Fibroblast of lung (primary cell): ENCODE data around the gene DPH7.

ENCODE experiments used
- EZH2 ChIP-seq: IDR thresholded peaks from 2 replicates; pipeline ENCODE4 v1.5.1; 2012; ENCODE audit warnings: low read length, control low read depth, mild to moderate bottlenecking; ENCODE audit errors: missing control alignments
- TF ChIP-seq, protein P1 (sequence below), 2 donors: IDR thresholded peaks in 1 of 2; conservative IDR thresholded peaks in 1 of 2; 1 replicate in 1 of 2; 2 replicates in 1 of 2; pipeline ENCODE4 v1.5.1; 2011 to 2012; ENCODE audit warnings: low read length in 2 of 2, control low read depth in 1 of 2, inconsistent platforms in 1 of 2, low read depth in 1 of 2, mild to moderate bottlenecking in 1 of 2

- TF ChIP-seq, protein P1, sequence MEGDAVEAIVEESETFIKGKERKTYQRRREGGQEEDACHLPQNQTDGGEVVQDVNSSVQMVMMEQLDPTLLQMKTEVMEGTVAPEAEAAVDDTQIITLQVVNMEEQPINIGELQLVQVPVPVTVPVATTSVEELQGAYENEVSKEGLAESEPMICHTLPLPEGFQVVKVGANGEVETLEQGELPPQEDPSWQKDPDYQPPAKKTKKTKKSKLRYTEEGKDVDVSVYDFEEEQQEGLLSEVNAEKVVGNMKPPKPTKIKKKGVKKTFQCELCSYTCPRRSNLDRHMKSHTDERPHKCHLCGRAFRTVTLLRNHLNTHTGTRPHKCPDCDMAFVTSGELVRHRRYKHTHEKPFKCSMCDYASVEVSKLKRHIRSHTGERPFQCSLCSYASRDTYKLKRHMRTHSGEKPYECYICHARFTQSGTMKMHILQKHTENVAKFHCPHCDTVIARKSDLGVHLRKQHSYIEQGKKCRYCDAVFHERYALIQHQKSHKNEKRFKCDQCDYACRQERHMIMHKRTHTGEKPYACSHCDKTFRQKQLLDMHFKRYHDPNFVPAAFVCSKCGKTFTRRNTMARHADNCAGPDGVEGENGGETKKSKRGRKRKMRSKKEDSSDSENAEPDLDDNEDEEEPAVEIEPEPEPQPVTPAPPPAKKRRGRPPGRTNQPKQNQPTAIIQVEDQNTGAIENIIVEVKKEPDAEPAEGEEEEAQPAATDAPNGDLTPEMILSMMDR (conservative IDR thresholded peaks at IDR 0.05 in 1 of 2, IDR thresholded peaks at IDR 0.05 in 1 of 2; ENCODE audit: low read depth in 1 of 2, low read length in 2 of 2) = no peak
- TF ChIP-seq EZH2 = no peak
These were observed 3.4 kb downstream of the DPH7 start for GRCh38 chr9:137575364-137575715.
